HuH-7 (cell line): ENCODE data around the gene WASF2.
"Not testable (repeated sequence)": the region's sequence is repeated elsewhere in the genome, so short reads cannot be mapped to it uniquely, and the experiment has no call there.

Experiments used
- DNase-seq: peaks from one replicate; pipeline ENCODE4 v3.0.0; 2011; ENCODE audit warnings: low spot score

Gene WASF2

GRCh38 chr1:27418326-27419185, 71.4 kb downstream of the WASF2 start:
- DNase-seq: no peak

- DNase-seq: no peak
These were observed 72.3 kb downstream of the WASF2 start for GRCh38 chr1:27417713-27418112.

- no peak for DNase-seq
These were observed 73.4 kb downstream of the WASF2 start for GRCh38 chr1:27416387-27417111.

- no peak for DNase-seq
These were observed 75.9 kb downstream of the WASF2 start for GRCh38 chr1:27414091-27414490.

GRCh38 chr1:27413004-27413403, 77.0 kb downstream of the WASF2 start:
- DNase-seq: no peak

- DNase-seq: no peak
These were observed 77.5 kb downstream of the WASF2 start for GRCh38 chr1:27412502-27412901.

GRCh38 chr1:27410709-27411108, 79.3 kb downstream of the WASF2 start:
- no peak for DNase-seq

GRCh38 chr1:27409669-27410068, 80.3 kb downstream of the WASF2 start:
- no peak for DNase-seq

GRCh38 chr1:27408151-27408550, 81.8 kb downstream of the WASF2 start:
- DNase-seq: no peak

GRCh38 chr1:27406791-27407190, 83.2 kb downstream of the WASF2 start:
- DNase-seq: not testable (repeated sequence)

GRCh38 chr1:27406362-27406680, 83.6 kb downstream of the WASF2 start:
- DNase-seq: no peak

GRCh38 chr1:27405598-27406361, 84.2 kb downstream of the WASF2 start:
- DNase-seq: not testable (repeated sequence)

GRCh38 chr1:27405074-27405473, 84.9 kb downstream of the WASF2 start:
- DNase-seq: no peak

GRCh38 chr1:27403931-27404330, 86.0 kb downstream of the WASF2 start:
- DNase-seq: no peak

GRCh38 chr1:27403065-27403726, 86.8 kb downstream of the WASF2 start:
- DNase-seq: no peak

GRCh38 chr1:27402349-27402754, 87.6 kb downstream of the WASF2 start:
- DNase-seq: peak; percentile 47

- no peak for DNase-seq
These were observed 89.0 kb downstream of the WASF2 start for GRCh38 chr1:27400963-27401341.

- no peak for DNase-seq
These were observed 89.6 kb downstream of the WASF2 start for GRCh38 chr1:27400082-27400962.

- DNase-seq: no peak
These were observed 90.5 kb downstream of the WASF2 start for GRCh38 chr1:27399251-27400025.

- DNase-seq: no peak
These were observed 91.4 kb downstream of the WASF2 start for GRCh38 chr1:27398405-27399149.
